SIG-M5 treated with dmso at 0.1 percent for 504 hours (cell line): ENCODE results near the gene ANO6.

Experiments used
- DNase-seq: peaks from one replicate; lab custom pipeline; 2025; ENCODE audit not compliant: unreplicated experiment; lab: John Stamatoyannopoulos, UW

The ANO6 gene

GRCh38 chr12:45276154-45276755, 60.4 kb downstream of the ANO6 start:
- DNase-seq: no peak

- DNase-seq: no peak
Observed at GRCh38 chr12:45278447-45278846, 62.6 kb downstream of the ANO6 start.

- no peak for DNase-seq
Observed at GRCh38 chr12:45279931-45280830, 64.3 kb downstream of the ANO6 start.

GRCh38 chr12:45281994-45282393, 66.1 kb downstream of the ANO6 start:
- no peak for DNase-seq

- DNase-seq: no peak
Observed at GRCh38 chr12:45282411-45282810, 66.5 kb downstream of the ANO6 start.

- peak; percentile 40 for DNase-seq
Observed at GRCh38 chr12:45284096-45284901, 68.4 kb downstream of the ANO6 start.

GRCh38 chr12:45285717-45286116, 69.8 kb downstream of the ANO6 start:
- no peak for DNase-seq

- DNase-seq: no peak
Observed at GRCh38 chr12:45286621-45287020, 70.7 kb downstream of the ANO6 start.

- DNase-seq: no peak
Observed at GRCh38 chr12:45289245-45290215, 73.6 kb downstream of the ANO6 start.

GRCh38 chr12:45290216-45290605, 74.3 kb downstream of the ANO6 start:
- peak; percentile 15 for DNase-seq

- no peak for DNase-seq
Observed at GRCh38 chr12:45291518-45291917, 75.6 kb downstream of the ANO6 start.

- DNase-seq: no peak
Observed at GRCh38 chr12:45292486-45293195, 76.7 kb downstream of the ANO6 start.

- no peak for DNase-seq
Observed at GRCh38 chr12:45294906-45295305, 79.0 kb downstream of the ANO6 start.

- DNase-seq: no peak
Observed at GRCh38 chr12:45296046-45296586, 80.2 kb downstream of the ANO6 start.

- DNase-seq: no peak
Observed at GRCh38 chr12:45298047-45298446, 82.2 kb downstream of the ANO6 start.

GRCh38 chr12:45298721-45299692, 83.1 kb downstream of the ANO6 start:
- DNase-seq: peak; percentile 28

GRCh38 chr12:45302621-45303369, 86.9 kb downstream of the ANO6 start:
- DNase-seq: no peak

GRCh38 chr12:45303945-45304344, 88.0 kb downstream of the ANO6 start:
- no peak for DNase-seq
